Hepatocyte (in vitro differentiated cells): ENCODE data around the gene MAPKAP1.

Source experiments
- CTCF ChIP-seq: fragments of 200-600 bp; sonication (generic); IDR thresholded peaks from 2 replicates; pipeline ENCODE4 v1.5.1; 2016; ENCODE audit warnings: antibody characterized with exemption, mild to moderate bottlenecking; ENCODE audit not compliant: poor library complexity
- EZH2 ChIP-seq: fragments of 200-600 bp; sonication (generic); IDR thresholded peaks from 2 replicates; pipeline ENCODE4 v1.6.1; 2016; ENCODE audit warnings: antibody characterized with exemption, mild to moderate bottlenecking, borderline replicate concordance

- TF ChIP-seq CTCF (no peak), EZH2 (no peak)
Observed at GRCh38 chr9:125427556-125427955, 279.5 kb downstream of the MAPKAP1 start.
